NCI-H2081 treated with DMSO at 0.1 percent for 48 hours (cell line): Measurements from ENCODE around the gene EFNA2.
"Not testable (repeated sequence)": the region's sequence is repeated elsewhere in the genome, so short reads cannot be mapped to it uniquely, and the experiment has no call there.

Experiments
- DNase-seq: peaks from one replicate; lab custom pipeline; 2025; lab: John Stamatoyannopoulos, UW

Gene EFNA2

DNA sequence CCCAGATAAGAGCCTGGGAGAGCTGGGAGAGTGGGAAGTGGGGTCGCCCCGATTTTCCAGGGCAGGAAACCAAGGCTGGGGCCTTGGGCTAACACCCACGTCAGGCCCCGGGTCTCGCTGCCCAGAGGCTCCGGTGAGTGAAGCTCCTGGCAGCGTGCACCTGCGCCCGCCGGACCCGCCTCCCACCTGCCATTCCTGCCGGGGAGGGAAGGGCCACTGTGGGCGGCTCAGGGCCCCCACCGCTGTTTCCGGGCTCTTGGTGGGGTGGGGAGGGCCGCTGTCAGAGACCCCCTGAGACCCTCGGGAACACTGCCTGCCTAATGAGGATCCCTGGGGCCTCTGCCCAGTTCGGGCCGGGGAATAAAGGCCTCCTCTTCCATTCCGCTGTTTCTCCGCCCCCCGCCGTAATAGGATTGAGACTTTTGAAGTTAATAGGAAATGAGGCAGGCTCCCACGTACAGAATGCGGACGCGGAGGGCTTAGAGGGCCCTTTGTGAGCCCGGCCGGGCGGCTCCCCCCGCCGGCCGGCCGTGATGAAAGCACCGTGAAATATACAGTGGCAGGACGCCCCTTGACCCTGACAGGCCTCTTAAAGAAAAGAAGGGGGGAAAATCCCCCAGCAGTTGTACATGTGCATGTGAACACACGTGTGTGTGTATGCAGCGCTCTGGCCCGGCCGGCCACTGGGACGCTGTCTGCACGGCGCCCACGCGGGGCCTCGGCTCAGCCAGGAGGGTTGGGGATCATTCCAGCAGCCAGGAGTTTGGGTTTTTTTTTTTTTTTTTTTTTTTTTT is 33.2 kb downstream of the EFNA2 start:
- no peak for DNase-seq

DNA sequence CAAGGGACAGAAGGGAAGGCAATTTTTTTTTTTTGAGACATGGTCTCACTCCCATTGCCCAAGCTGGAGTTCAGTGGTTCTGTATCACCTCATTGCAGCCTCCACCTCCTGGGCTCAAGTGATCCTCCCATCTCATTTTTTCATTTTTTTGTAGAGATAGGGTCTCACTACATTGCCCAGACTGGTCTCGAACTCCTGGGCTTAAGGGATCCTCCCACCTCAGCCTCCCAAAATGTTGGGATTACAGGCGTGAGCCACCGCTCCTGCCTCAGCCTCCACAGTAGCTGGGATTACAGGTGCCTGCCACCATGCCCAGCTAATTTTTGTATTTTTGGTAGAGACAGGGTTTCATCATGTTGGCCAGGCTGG is 34.6 kb downstream of the EFNA2 start:
- DNase-seq = not testable (repeated sequence)

DNA sequence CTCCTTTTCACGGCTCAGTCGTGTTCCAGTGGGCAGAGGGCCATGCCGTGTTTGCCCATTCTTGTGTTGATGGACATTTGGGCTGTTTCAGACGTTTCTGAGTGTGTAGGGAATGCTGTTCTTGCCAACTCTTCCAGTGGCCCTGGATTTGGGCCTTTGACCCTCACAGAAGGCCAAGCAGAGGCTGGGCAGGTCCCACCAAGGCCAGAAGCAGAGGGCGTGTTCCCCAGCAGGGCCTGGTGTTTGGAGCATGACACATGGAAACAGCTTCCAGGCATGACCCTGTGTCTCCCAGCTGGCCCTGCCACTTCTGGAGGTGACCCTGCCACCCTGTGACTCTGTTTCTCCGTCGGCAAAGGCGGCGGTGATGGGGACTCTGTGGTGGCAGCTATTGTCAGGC is 35.9 kb downstream of the EFNA2 start:
- DNase-seq = no peak

DNA sequence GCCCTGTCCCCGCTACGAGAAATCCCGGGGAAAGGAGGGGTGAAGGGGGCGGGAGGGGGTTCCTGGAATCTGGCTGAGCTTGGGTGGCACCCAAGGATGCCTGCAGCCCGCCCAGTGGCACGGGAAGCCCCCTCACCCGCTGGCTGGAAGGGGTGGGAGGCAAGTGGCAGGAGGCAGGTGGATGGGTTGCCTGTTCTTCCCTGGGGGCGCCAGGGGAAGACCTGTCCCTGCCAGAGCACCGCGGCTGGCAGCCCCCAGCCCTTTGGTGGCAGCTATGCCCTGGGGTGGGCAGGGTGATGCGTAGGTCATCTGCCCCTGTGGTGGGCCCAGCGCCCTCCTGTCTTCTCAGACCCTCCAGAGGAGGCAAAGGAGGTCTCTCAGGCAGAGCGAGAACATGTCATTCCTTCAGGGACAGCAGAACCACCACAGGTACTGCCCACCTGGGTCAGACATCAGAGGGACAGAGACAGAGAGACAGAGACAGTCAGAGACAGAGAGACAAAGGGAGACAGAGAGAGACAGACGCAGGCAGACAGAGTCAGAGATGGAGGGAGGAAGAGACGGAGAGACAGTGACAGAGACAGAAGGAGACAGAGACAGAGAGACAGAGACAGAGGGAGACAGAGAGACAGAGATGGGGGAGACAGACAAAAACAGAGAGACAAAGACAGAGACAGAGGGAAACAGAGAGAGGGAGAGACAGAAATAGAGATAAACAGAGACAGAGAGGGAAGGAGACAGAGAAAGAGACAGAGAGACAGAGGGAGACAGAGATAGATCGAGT is 36.7 kb downstream of the EFNA2 start:
- no peak for DNase-seq

DNA sequence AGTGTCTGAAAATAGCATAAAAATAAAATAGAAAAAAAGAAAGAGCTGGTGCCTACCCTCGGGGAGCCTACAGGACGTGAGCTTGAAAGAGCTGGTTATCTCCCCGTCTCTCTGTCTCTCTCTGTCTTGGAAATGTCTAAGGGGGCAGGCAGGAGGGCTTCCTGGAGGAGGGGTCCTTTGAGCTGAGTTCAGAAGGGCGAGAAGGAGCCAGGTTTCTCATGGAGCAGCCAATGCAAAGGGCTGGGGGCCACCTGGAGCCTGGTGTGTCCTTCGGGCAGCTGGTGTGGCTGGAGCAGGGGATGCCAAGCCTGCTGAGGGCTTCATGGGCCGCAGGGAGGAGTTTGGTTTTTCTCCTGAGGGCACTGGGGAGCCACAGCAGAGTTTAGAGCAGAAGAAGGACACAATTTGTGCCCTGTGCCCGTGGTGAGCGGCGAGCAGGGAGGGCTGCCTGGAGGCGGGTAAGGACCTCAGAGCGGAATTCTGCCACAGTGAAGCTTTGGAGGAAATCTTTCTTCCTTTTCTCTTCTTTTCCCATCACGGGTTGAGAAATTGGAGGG is 38.7 kb downstream of the EFNA2 start:
- no peak for DNase-seq

DNA sequence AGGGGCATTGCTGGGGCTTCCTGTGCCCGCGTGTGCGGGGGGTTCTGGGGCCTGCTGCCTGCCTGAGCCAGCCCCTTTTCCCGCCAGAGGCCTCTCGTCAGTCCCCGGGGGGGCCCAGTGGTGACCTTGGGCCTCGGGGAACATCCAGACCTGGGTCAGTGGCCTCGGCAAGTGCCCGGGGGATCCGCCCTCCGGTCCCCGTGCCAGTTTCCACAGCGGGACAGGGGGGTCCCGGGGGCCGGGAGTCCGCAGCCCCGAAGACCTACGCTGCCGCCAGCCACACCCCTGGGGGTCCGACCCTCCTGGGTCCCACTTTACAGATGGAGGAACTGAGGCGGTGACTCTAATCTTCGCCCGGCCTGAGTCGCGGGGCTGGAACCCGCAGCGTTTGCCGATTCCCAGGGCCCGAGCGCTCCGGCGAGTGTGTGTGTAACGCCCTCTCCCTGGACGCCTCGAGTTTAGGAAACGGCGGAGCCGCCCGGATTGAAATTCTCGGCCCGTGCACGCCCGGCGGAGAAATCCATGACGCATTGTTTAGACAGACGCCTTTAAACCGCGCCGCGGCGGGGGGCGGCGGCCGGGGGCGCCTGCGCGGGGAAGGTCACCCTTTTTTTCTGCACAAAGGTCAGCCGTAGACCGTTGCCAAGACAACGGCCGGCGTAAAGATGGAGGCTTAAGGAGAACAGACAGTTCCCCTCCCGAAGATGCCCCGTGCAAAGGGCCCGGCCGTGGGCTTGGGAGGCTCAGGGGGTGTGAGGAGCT is 39.3 kb downstream of the EFNA2 start:
- DNase-seq = no peak

DNA sequence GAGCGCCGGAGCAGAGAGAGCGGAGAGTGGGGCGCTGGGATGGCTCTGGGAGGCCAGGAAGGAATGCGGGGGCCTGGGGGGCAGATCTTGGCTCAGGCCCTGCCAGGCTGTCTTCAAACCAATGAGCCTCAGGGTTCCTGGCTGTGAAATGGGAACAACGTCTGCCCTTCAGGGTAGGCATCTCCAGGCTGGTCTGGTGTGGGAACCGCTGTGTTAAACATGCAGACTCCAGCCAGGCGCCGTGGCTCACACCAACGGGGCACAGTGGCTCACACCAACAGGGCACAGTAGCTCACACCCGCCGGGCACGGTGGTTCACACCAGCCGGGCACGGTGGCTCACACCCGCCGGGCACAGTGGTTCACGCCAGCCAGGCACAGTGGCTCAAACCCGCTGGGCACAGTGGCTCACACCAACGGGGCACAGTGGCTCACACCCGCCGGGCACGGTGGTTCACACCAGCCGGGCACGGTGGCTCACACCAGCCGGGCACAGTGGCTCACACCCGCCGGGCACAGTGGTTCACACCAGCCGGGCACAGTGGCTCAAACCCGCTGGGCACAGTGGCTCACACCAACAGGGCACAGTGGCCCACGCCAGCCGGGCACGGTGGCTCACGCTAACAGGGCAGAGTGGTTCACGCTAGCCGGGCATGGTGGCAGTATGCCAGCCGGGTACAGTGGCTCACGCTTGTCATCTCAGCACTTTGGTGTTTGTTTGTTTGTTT is 40.1 kb downstream of the EFNA2 start:
- no peak for DNase-seq

DNA sequence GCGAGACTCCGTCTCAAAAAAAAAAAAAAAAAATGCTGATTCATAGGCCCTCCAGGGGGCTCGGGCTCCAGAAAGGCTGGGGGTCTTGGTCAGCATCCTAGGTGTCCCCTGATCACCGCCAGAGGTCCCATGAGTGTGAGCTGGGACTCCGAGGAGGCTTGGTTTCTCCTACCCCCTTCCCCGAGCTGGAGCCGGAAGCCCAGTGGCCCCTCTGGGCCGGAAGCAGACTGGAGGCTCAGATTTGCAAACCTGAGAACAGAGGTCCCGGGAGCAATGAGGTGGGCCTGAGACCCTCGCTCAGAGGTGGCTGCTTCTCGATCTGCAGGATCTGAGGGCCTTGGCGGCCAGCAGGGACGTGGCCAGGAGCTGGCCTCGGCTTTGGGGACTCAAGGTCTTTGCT is 41.5 kb downstream of the EFNA2 start:
- DNase-seq = no peak

DNA sequence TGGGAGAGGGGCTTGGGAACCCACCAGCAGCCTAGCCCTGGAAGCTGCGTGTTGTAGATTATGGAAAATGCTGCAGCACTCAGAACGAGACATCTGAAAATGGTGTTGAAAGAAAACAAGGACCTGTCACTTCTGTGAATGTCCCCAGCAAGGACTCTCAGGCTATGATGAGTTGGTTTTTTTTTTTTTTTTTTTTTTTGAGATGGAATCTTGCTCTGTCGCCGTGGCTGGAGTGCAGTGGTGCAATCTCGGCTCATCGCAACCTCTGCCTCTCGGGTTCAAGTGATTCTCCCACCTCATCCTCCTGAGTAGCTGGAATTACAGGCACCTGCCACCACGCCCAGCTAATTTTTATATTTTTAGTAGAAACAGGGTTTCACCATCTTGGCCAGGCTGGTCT is 46.5 kb downstream of the EFNA2 start:
- not testable (repeated sequence) for DNase-seq

DNA sequence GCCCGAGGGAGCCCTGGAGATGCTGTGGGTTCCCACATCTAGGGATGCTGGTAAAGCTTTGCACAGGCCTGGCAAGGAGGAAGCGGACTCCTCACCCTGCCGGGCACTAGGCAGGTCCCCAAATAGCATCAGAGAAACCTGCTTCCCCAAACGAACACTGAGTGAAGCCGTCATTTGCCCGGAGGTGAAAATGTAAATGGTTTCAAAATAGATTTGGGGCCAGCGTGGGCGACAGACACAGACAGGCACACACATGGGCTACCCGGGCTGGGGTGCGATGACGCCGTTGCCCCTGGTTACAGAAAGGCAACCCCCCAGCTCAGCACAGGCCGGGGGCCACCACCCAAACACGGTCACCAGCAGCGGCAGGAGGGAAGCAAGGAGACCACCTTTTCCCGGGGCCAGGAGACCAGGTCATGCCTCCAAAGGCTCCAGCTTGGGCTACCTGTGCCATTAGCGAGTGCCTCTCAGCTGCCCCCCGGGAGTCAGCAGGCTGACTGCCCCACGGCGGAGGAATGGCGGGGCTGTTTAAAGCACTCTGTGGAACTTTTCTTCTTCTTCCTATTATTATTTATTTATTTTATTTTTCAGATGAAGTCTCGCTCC is 50.5 kb downstream of the EFNA2 start:
- no peak for DNase-seq

DNA sequence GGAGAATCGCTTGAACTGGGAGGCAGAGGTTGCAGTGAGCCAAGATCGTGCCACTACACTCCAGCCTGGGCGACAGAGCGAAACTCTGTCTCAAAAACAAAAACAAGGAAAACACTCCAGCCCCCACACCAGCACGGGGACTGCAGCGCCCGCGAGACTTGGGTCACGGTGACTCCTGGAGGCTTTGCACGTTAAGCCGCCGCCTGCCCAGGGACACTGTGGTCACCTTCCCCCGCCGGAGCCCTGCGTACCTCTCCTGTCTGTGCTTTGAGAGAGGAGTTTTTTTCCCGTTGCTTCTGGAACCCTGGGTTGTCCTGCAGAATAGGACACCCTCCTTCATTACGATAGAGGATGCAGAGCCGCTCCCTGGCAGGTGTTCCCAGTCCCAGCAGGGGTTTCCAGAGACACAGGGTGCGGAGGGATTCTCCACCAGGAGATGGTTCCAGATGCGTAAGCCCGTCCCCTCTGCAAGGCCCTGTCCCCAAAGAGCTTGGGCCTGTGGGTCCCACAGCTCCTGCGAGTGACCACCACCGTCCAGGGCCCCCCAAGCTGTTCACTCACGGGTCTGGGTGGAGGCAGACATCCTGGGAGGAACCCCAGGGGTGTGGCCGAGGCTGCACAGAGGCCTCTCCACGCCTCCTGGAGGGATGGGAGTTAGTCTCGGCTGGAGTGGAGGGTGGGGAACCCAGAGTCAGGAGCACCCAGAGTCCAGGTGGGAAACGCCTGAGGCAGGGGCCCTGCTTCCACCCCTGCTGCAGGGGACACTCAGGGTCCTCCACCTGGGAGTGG is 55.2 kb downstream of the EFNA2 start:
- no peak for DNase-seq

DNA sequence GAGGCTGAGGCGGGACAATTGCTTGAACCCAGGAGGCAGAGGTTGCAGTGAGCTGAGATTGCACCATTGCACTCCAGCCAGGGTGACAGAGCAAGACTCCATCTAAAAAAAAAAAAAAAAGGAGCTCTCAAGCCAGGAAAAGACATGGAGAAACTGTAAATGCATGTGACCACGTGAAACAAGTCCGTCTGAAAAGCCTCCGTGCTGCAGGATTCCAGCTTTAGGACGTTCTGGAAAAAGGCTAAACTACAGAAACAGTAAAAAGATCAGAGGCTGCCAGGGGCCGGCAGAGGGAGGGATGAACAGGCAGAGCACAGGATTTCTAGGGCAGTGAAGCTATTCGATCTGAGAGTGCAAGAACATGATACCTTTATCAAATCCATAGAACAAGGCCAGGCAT is 57.4 kb downstream of the EFNA2 start:
- no peak for DNase-seq

DNA sequence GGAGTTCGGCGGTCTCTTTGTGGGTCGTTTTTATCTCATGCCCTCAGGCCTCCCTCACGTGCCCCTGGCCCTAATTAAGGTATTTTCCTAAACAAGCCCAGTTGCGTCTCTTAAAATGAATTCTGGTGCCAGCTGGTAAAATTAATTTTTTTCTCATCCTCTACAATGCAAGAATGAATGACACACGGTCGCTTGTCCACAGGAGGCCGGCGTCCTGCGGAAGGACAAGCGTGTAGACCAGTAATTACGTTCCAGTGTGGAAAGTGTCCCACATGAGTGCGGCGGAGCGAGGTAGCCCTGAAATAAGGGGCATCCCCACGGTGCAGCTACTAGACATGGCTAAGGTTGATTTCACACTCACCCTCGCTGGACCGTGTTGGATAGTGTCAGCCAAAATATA is 63.5 kb downstream of the EFNA2 start:
- DNase-seq = no peak

DNA sequence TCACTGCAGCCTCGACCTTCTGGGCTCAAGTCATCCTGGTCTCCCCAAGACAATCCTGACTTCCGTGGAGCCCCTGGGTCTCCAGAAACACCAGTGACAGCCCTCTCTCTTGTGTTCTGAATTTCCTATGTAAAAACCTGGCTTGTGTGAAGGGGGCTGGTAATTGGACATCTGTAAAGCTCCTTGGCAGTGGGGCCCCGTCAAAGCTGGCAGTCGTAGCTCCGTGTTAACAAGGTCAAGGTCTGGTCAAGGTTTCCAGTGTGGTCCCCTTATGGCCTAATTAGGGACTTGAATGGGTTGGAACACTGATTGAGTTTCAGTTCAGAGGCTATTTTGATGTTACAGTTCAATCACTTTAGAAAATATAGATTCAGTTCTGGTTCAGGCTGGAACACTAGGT is 65.2 kb downstream of the EFNA2 start:
- no peak for DNase-seq
